Activated CD4-positive, alpha-beta T cell treated with anti-CD3 and anti-CD28 coated beads for 48 hours (primary cell): ENCODE data around the gene GRIN2A.

Experiments
- DNase-seq: peaks from one replicate; pipeline ENCODE4 v3.0.0-alpha.2; 2020

Gene GRIN2A

DNA sequence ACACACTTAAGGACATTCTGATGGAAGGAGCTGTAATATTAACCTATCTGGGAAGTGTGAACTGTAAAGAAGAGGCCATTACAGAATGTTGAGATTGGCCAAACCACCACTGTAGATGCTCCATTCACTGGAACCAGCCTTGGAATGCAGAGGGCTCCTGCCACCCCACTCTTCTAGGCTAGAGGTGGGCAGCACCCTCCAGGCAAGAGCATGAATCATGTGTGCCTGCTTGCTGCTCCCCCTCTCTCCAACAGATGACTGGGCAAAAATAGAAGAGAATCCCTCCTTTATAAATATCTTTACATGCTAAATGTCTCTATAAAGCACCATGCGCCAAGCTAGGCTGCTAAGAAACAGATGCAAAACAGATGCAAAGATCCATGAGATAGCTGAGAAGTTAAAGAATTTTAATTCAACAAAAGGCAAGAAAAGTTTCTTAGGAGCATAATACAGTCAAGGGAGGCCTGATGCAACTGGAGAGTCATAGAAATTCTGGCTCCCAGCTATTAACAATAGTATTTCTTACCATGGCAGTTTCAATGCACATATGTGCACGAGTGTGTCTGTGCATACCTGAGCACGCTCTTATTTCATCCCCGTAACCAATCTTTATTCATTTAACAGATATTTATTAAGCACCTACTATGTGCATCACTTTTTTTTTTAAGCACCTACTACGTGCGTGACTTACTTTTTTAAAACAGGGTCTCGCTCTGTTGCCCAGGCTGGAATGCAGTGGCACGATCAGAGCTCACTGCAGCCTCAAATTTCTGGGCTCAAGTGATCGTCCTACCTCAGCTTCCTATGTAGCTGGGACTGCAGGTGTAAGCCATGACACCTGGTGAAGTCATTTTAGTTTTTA is 53.6 kb downstream of the GRIN2A start:
- no peak for DNase-seq

DNA sequence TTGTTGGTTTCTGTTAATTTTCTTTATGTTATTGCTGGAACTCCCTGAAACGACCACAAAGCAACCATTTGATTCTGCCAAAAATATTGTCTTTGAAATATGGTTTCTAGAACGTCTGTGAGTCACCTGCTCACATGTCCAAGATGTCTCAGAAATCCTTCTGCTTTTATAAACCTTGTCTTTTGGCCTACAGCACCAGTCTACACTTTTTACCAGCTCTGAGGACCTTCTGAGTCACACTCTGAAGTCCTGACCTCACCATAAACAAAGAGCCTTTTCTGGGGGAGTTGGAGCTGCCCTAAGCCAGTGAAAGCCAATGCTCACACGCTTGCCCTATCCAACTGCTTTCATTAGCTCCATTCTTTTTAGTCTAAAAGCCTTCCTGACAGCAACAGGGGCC is 55.5 kb downstream of the GRIN2A start:
- no peak for DNase-seq

DNA sequence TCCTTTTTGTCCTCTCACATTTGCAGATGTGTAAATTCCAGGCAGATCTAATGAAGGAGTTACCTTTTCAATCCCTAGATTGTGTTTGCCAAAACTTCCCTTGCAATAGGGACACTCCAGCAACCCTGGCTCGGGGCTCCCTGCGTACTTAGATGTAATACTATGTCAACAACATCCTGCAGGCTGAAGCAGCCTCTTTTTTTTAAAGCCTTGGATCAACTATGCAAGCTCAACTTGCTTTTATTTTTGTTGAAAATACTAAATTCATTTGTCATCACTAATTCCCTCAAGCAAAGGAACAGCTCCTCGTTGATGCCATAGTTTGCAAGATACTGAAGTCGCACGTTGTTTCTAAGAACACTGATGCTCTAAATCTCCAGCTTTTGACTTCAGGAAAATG is 59.1 kb downstream of the GRIN2A start:
- DNase-seq = no peak

DNA sequence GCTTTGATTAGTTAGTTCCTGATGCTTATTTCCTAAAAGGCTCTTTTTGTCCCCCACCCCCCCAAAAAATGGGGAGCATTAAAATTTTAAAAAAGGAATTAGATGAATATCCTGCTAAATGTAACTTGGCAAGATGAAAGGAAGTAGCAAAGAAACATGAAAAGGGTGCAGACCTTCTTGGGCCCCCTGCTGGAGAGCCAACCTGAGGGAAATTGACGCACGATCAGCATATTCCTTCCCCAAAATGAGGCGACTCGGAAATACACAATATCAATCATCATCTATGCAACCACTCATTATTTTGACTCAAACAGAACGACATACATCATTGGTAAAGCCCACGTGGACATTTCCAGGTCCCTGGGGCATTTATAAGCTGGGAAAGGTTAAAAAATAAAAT is 59.7 kb downstream of the GRIN2A start:
- DNase-seq = peak; percentile 3

DNA sequence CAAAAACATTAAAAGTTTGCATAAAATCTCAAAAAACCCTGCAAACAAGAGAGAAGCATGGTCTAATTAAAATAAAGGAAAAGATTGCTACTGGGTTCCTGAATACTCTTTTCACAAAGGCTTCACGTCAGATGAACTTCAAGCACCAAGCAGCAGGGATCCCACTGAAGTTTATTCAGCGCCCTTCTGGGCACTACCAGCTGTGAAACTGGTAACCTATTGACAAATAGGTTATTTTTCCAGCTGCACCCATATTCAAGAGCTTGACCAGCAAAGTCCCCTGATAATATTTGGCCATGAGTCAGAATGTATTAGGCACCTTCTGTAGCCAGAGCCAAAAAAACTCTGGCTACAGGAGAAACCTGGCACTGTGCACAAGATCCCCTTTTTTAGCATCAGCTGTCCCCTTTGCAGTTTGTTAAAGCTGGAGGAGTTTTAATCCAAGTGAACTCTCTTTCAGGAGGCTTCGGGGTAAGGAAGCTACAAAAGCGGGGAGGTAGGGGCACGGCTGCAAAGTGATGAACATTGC is 60.3 kb downstream of the GRIN2A start:
- no peak for DNase-seq

DNA sequence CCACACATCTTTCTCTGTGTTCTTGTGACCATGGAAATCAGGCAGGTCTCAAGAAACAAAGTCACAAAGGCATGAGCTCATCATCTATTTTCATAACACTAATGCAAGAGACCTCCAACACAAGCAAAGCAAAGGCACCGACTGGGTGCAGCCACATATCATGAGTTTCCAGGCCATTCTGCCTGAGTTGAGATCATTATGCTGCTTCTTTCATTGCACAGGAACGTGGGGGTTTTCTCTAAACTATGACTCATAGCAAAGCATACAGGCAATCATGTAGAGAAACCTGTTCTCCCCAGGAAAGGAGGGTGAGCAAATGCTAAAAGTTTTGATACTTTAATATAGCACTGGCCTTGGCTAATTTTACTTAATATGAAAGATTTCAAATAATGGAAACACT is 60.7 kb downstream of the GRIN2A start:
- no peak for DNase-seq

DNA sequence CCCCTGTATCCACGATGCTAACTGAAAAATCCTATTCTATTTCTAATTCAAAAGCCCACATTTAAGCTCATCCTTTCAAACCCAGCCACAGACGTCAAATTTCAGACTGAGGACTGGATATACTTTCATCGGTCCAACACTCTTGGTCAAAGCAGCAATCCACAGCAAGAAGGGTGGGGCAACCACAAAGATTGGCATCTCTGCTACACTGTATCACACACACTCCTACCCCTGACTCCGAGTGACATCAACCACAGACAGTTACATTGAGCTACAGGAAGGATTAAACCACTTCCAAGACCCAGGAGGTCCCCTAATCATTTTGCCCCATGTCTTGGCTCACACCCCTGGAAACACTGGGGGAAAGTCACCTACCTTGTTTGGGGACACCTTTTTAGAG is 61.3 kb downstream of the GRIN2A start:
- no peak for DNase-seq

DNA sequence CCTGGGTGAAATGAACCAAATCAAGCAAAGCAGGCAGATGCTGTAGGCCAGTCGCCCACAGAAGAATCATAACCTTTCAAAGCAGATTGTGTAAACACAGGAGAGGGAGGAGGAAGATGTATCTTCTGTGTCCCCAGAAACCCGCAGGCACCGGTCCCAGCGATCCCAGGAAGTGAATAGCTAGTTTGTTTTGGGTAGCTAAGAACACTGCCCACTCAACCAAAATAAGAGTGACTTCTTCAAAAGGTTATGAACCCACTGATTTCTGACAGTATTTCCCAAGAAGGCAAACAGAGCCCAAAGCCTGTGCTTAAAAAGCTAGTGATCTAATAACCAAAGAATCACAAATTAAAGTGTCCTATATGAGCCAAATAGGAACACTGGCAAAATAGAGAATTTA is 67.8 kb downstream of the GRIN2A start:
- DNase-seq = no peak

DNA sequence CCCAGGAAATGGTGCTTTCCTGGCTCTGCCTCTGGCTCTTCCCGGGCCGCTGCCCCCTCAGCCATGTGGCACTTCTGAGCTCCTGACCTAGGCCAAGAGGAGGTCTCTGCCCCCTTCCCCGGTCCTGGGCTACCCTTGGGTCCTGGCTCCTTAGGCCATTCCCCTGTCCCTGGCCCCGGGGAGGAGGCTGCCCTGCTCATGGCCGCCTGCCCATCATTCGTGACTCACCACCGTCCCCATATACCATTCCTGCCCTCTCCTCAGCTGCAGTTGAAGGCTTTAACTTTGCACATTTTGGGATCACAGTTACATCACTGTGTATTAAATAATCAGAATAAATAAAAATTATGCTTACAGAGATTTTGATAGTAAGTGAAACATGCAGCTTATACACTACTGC is 69.0 kb downstream of the GRIN2A start:
- no peak for DNase-seq

DNA sequence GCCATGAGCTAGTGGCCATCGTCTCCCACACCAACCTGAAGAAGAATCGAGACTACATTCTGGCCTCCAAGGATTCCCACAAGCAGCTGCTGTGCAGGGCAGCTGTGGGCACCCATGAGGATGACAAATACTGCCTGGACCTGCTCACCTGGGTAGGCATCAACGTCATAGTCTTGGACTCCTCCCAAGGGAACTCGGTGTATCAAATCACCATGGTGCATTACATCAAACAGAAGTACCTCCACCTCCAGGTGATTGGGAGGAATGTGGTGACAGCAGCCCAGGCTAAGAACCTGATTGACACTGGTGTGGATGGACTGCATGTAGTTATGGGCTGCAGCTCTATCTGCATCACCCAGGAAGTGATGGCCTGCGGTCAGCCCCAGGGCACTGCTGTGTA is 70.2 kb downstream of the GRIN2A start:
- DNase-seq = no peak

DNA sequence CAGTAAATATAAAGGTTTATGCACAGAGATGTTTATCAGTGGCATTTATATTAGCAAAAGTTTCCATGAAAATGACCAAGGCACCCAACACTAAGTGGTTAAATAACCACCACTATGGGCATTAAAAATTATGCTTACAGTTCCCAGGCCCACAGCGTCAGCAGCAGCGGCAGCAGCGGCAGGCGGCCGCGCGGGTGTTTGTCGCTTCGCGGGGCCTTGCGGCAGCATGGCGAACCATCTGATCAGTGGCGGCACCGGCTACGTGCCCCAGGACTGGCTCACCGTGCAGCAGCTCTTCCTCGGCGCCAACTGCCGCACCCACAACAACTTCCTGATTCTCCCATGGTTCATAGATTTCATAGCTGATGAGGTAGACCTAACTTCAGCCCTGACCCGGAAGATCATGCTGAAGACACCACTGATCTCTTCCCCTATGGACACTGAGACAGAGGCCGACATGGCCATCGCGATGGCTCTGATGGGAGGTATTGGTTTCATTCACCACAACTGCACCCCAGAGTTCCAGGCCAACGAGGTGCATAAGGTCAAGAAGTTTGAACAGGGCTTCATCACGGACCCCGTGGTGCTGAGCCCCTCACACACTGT is 71.0 kb downstream of the GRIN2A start:
- DNase-seq = no peak

DNA sequence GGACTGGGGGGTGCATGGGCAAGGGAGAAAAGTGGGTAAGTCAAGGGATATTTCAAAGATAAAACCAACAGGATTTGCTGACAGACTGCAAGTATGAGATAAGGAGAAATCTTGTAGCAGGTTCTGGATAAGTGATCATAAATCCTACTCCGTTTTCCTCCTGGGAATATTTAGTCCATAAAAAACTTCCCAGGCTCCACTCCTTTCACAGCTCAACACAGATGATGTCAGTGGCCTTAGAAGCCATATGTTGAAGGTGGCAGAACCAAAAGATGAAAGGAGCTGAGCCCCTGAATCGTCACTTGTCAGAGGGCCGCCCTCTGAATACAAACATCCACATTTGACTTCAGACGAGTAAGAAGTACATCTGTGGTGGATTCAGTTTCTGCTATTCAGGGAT is 71.7 kb downstream of the GRIN2A start:
- no peak for DNase-seq

DNA sequence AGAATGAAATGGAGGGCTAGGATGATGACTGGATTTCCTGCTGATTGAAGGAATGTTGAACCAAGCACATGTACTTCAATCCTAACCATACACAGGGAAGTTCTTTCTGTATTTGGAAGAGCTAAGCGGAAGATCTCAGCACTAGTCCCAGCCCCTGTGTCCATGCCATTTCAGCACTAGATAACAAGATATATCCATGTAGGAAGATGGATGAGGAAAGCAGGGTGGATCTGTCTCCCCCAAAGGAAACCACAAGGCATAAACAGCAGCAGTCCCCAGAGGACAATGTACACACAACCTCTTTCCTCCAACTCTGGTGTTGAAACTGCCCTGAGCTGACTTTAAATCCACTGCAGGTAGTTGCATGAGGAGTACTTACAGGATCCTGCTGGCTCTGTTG is 75.1 kb downstream of the GRIN2A start:
- DNase-seq = no peak

DNA sequence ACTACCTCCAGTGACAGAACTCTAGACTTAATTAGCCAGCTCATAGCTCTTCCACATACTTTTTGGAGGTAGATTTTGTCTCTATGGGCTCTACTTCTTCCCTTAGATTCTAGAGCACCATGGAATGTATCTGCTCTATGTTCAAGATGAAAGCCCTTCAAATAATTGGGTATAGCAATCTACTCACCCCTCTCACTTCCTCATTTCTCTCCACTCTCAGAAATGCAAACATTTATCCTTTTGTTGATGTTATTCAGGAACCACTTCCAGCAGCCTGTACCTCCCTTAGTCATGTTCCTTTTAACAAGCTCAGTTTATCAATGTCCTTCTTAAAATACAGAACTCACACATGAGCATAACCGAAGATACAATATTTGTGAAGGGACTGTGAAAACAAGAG is 78.5 kb downstream of the GRIN2A start:
- DNase-seq = no peak

DNA sequence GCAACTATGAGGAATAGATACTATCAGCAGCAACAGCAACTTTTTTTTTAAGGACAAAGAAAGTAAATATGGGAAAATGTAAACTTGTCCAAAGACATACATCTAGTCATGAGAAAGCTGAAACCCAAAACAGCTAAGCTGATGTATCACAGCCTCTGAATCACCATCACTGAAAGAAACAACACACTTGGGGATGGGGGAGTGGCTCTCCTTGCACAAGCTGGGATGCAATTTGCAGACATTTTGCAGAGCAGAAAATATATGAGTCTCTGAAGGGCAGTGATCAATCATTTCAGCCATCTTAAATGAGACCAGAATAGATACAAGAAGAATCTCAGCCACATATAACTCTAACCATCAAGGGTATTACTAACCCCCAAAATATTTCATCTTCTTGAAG is 79.1 kb downstream of the GRIN2A start:
- DNase-seq = no peak

DNA sequence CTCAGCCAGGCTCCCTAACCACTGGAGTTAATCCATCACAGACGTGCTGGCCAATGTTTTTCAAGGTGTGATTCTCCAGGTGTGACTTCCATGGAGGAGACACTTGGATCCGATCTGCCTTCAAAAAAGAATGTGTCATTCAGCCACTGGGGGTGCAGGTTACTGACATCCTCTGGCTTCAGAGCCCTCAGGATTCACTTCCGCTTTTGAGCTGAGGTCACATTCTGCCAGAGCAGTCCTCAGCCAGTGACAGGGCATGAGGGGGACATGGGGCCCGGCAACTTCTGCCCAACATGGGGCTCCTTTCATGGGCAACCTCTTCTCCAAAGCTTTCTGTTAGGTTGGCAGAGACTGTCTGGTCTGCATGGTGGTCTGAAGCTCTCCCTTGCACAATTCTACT is 81.4 kb downstream of the GRIN2A start:
- DNase-seq = no peak

DNA sequence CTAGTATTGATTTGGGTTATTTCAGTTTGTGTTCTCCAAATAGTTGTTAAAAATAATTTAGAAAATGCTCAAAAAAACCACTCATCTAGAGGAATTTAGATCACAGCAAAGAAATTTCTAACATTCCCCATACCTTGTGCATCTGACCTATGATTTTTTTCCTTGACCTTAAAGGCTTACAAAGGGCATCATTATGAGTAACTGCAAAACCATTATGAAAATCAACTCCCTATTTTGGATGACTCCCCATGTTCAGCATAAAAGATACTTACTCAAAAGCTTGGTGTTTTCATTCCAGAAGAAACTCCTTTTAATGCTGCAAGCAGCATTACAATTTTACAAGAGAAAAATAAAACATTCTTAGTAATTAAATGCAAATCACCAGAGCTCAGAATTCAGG is 83.2 kb downstream of the GRIN2A start:
- no peak for DNase-seq

DNA sequence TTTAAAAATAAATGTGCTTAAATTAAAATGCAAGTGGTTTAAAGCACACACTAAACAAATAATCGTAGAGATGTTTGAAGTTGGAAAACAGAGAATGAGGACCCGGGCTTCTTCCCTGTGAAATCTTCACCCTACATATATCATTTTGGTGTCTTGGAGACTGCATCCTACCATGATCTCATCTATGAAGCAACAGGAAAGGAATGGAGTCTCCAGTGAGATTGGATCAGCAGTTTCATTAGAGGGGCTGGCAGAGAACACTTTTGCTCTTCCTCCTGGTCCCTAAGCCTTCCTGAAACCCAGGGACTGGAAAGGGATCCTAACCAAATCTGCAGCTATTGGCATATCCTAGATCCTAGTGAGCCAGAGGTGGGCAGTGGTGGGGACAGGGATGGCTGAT is 85.0 kb downstream of the GRIN2A start:
- DNase-seq = no peak

DNA sequence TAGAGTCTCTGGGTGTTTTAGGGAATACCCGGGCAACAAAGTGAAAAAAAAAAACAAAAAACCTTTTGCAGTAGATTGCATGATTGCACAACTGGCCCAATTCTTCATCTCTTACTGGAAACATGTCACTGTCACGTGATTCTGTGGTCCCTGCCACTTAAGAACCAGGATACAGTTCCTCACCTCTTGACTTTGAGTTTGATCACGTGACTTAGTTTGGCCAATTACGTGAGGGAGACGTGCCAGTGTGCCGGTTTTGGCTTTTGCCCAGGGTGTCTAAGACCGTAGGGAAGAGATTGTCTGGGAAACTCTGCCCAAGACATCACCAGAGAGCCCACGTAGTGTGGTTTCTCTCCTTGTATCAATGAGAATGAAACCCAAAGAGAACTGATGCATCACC is 88.7 kb downstream of the GRIN2A start:
- no peak for DNase-seq

DNA sequence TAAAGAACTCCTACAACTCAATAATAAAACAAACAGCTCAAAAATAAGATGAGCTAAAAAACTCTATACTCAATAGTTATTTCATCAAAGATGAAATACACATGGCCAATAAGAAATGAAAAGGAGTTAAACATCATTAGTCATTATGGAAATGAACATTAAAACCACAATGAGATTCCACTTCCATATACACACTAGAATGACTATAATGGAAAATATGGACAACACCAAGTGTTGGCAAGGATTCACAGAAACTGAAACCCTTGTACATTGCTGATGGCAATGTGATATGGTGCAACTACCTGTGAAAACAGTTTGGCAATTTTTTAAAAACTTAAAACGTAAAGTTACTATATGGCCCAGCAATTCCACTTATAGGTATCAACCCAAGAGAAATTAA is 91.4 kb downstream of the GRIN2A start:
- DNase-seq = no peak

DNA sequence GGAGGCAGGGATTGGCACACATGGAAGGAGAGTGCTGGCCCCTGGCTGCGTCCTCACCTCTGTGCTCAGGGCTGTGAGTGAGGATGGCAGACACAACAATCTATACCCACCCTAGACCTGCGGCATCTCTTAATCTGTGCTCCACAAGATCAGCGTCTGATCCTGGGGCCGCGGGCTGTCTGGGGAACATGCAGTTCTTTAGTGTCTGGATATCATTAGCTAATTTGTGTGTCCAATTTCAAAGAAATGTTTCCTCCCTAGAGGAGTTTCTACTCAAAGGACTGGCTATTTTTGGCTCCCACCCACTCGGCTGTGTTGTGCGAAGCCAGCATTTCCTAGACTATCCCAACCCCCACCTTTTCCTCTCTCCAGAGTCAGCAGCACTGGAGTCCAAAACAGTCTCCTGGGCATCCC is 93.8 kb downstream of the GRIN2A start:
- no peak for DNase-seq

DNA sequence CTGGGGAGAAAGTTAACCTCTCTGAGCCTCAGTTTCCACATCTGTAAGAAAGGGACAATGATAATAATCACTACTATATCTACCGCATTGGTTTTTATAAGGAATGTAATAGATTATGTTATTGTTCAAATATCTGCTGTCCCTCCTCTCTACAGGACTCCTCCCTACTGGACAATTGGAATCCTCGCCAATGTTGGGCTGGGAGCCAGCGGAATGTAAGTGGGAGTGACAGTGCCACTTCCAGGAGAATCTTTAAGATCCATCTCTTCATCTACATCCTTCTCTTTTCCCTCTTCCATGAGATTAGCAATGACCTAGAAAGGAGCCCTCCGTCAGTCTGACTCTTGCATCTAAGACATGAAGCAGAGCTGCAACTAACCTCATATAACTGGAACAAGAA is 95.1 kb downstream of the GRIN2A start:
- no peak for DNase-seq

DNA sequence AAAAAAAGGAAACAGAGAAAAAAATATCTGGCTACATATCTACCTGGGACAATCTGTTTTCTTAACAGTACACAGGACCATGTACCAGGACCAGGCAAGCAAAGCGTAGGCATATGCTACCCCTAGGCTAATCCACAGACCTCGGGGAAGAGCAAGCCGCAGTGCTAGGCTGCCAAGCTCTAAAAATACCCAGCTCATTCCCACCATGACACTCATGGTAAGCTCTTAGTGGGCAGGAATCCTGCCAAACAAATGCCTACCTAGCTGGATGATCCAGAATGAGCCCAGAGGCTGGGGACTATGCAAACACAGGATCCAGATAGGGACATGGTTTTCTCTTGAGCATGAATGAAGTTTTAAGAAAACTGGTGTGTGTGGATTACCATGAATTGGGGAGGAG is 95.6 kb downstream of the GRIN2A start:
- no peak for DNase-seq

DNA sequence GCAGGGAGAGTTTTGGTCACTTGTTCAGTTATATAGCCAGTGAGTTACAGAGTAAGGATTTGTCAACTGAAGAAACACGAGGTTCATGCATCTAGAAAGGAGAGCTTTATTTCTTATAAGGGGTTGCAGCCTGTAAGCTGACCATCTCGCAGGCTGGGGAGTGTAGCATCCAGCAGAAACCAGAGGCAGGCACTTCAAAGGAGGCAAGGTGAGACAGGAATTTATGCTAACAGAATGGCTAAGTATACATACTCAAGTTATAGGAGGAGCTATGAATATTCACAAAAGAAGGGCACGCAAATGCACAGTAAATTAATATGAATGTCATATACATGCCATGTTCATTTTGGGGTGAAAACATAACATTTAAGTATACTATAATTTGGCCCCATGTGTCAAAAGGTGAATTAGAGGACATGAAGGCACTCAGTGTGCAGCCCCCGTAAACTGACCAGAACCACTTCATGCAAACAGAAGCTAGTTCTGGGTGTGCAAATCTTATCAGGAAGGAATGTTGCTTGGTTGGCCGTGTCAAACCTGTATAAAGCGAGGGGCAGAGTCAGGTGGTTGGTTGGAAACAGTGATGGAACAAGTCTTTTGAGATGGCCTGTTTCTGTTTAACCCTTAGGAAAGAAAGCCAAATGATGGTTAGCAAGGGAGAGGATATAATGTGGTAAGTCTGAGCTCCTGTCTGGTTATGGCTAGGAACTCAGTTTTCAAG is 97.0 kb downstream of the GRIN2A start:
- DNase-seq = no peak
